HepG2 (cell line): ENCODE data around the gene STAMBPL1. TPM values are rescaled to one million over a fixed set of nuclear protein-coding genes. Genes with fewer than 3 reads are reported as not detected.

Source experiments
- ATAC-seq: fragments of 200-7000 bp; cut with Tn5 transposase; 3 replicates; pipeline ENCODE4 v1.9.1; 2020; ENCODE audit warnings: mild to moderate bottlenecking, moderate library complexity
- BruUV-seq: library from RNA; stranded (reverse); fragments of 400-500 nt; replicated peaks from 2 replicates; lab custom pipeline; 2021; lab: Mats Ljungman, UMichigan
- CTCF ChIA-PET: fragments of 300-600 bp; formaldehyde crosslinking; extraction: SDS; loops from one replicate; lab custom pipeline; 2021; ENCODE audit warnings: low total read pairs, inconsistent platforms, low intra/inter-chr PET ratio; lab: Yijun Ruan, JAX
- POLR2A ChIA-PET: fragments of 350-600 bp; sonication (Branson Sonifier 250); formaldehyde crosslinking; loops from one replicate; lab custom pipeline; 2020; ENCODE audit warnings: antibody characterized with exemption, inconsistent platforms; lab: Yijun Ruan, JAX
- DNase-seq: peaks from one replicate; pipeline ENCODE4 v3.0.0-alpha.2; 2015; ENCODE audit warnings: low spot score
- FAIRE-seq: peaks from 3 replicates; lab custom pipeline; 2011; peaks lifted over from hg19 to GRCh38; lab: Jason Lieb, UNC
- H2AFZ ChIP-seq: one replicate; pipeline ENCODE4 v1.6.1; 2011; ENCODE audit warnings: low read length, inconsistent platforms
- H3K27ac ChIP-seq: fragments of 300-600 bp; 3 replicates; pipeline ENCODE4 v1.8.0; 2011; ENCODE audit warnings: mixed run types, mild to moderate bottlenecking, mixed read lengths, low read length, inconsistent platforms; ENCODE audit not compliant: insufficient read depth; ENCODE audit errors: extremely low read length
- H3K27me3 ChIP-seq, 2 experiments: fragments of 200-600 bp in 1 of 2; 2 replicates in 1 of 2; 3 replicates in 1 of 2; pipeline versions ENCODE4 v1.6.0 to v1.8.0; 2011; ENCODE audit warnings: low read length in 2 of 2, mild to moderate bottlenecking in 2 of 2, moderate library complexity in 2 of 2, inconsistent platforms in 1 of 2; ENCODE audit not compliant: insufficient read depth in 2 of 2, control insufficient read depth in 1 of 2
- H3K36me3 ChIP-seq, 2 experiments: fragments of 200-600 bp in 1 of 2; replicated peaks in 1 of 2; 2 replicates in 1 of 2; 3 replicates in 1 of 2; pipeline versions ENCODE4 v1.5.1 to v1.8.0; 2011; ENCODE audit warnings: low read length in 2 of 2, inconsistent platforms in 1 of 2; ENCODE audit not compliant: insufficient read depth in 2 of 2, control insufficient read depth in 1 of 2
- H3K4me1 ChIP-seq: 2 replicates; pipeline ENCODE4 v1.5.1; 2012; ENCODE audit warnings: low read length, inconsistent platforms; ENCODE audit not compliant: insufficient read depth
- H3K4me2 ChIP-seq: 2 replicates; pipeline ENCODE4 v1.6.0; 2011; ENCODE audit warnings: low read depth, low read length, inconsistent platforms
- H3K4me3 ChIP-seq, 3 experiments: fragments of 200-600 bp in 1 of 3; sonication (generic), shearing (Covaris generic) in 1 of 3; replicated peaks in 1 of 3; 2 replicates each; pipeline ENCODE4 v1.5.1; 2011 to 2016; ENCODE audit warnings: low read length in 3 of 3, inconsistent platforms in 2 of 3, low read depth in 2 of 3, mild to moderate bottlenecking in 2 of 3, control low read depth in 1 of 3, mixed read lengths in 1 of 3; ENCODE audit not compliant: insufficient read depth in 1 of 3
- H3K79me2 ChIP-seq: one replicate; pipeline ENCODE4 v1.6.1; 2011; ENCODE audit warnings: low read length, inconsistent platforms; ENCODE audit not compliant: insufficient read depth
- H3K9ac ChIP-seq: 2 replicates; pipeline ENCODE4 v1.6.0; 2011; ENCODE audit warnings: mild to moderate bottlenecking, low read depth, low read length, inconsistent platforms; ENCODE audit not compliant: insufficient read depth
- H3K9me3 ChIP-seq: 2 replicates; pipeline ENCODE4 v1.5.1; 2012; ENCODE audit warnings: mild to moderate bottlenecking, low read length
- H4K20me1 ChIP-seq: 2 replicates; pipeline ENCODE4 v1.6.0; 2011; ENCODE audit warnings: inconsistent platforms, mild to moderate bottlenecking, low read length, moderate library complexity; ENCODE audit not compliant: insufficient read depth
- CC2D1A ChIP-seq: sonication (generic); formaldehyde crosslinking; IDR thresholded peaks from 2 replicates; pipeline ENCODE4 v1.8.1; 2023; ENCODE audit warnings: mild to moderate bottlenecking, missing genetic modification reagents
- MTA3 ChIP-seq: sonication (generic); formaldehyde crosslinking; IDR thresholded peaks from 2 replicates; pipeline ENCODE4 v1.4.0; 2020; ENCODE audit warnings: missing genetic modification reagents
- MZF1 ChIP-seq: sonication (generic); formaldehyde crosslinking; IDR thresholded peaks from 2 replicates; pipeline ENCODE4 v1.8.1; 2023; ENCODE audit warnings: mild to moderate bottlenecking, missing genetic modification reagents, borderline replicate concordance
- ZNF264 ChIP-seq: sonication (generic); formaldehyde crosslinking; IDR thresholded peaks from 2 replicates; pipeline ENCODE4 v1.4.0; 2020; ENCODE audit warnings: missing genetic modification reagents
- ZNF3 ChIP-seq: IDR thresholded peaks from 2 replicates; pipeline ENCODE4 v1.7.0; 2017; ENCODE audit warnings: inconsistent platforms
- ZNF616 ChIP-seq: sonication (generic); formaldehyde crosslinking; IDR thresholded peaks from 2 replicates; pipeline ENCODE4 v1.5.0; 2020; ENCODE audit warnings: low read depth, mild to moderate bottlenecking, missing genetic modification reagents
- WGBS: methylation state at CpG from one replicate; pipeline ENCODE4 v1.1.6; 2017; ENCODE audit warnings: low lambda C conversion rate; 5-methylcytosine and 5-hydroxymethylcytosine counted together
- in situ Hi-C: cut with HindIII; loops from 2 replicates; pipeline ENCODE4 v1.10.0; 2017; ENCODE audit warnings: low pct_unique_long_range_greater_than_20kb; ENCODE audit not compliant: extremely low pct_ligation_motif_present
- intact Hi-C: fragments of 100-400 bp; cut with micrococcal nuclease; formaldehyde crosslinking; loops from one replicate; pipeline ENCODE4 v1.10.0; 2022; ENCODE audit not compliant: unreplicated experiment
- polyA plus RNA-seq, 8 experiments: library from polyadenylated mRNA; depleted of rRNA in 3 of 8; stranded (reverse) in 7 of 8; unstranded in 1 of 8; fragments of >200 nt; fragmentation: Illumina TruSeq in 4 of 8; extraction: Trizol in 4 of 8; gene quantifications; 2 replicates each; pipeline versions ENCODE4 v1.2.1 to v1.2.3, GENCODE V29; 2011 to 2016; ENCODE audit warnings: low read depth in 4 of 8, missing spikeins in 1 of 8, mixed read lengths in 1 of 8; ENCODE audit not compliant: insufficient read depth in 1 of 8
- total RNA-seq, 5 experiments: library from RNA; depleted of rRNA; stranded (reverse); fragments of >200 nt; fragmentation: Illumina TruSeq; extraction: Trizol; gene quantifications; 2 replicates each; pipeline ENCODE4 v1.2.3, GENCODE V29; 2016; ENCODE audit warnings: low read depth in 1 of 5
- TF ChIP-seq, protein P1 (sequence below): sonication (generic); formaldehyde crosslinking; IDR thresholded peaks from 2 replicates; pipeline ENCODE4 v1.8.1; 2023; ENCODE audit warnings: missing genetic modification reagents, inconsistent platforms, borderline replicate concordance
- TF ChIP-seq, protein P2 (sequence below): sonication (generic); formaldehyde crosslinking; IDR thresholded peaks from 2 replicates; pipeline ENCODE4 v1.5.0; 2020; ENCODE audit warnings: missing genetic modification reagents, mild to moderate bottlenecking, borderline replicate concordance

The STAMBPL1 gene
- total and polyA plus RNA-seq, 2 of the 13 experiments (the other 11 are each of a cell fraction or from before 2014, with no cell fraction given) = 1.4 to 1.5 TPM

DNA sequence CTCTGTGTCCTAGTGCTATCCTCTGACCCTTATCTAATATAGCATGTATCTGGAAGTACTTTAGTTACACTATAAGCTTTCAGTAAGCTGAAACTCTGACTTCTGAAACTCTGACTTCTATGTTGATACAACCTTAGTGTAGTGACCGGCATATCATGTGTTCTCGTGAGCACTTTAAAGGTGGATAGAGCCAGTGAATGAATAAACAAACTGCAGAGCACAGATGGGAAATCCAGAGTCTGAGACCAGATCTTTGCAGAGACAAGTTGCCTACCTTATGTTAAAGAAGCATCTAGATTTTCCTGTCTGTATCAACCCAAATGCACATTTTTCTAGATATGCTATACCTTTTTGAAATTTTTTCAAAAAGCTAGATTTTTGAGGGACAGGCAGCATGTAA lies 69.0 kb downstream of the STAMBPL1 start:
- FAIRE-seq = no peak
- no peaks in the 10 kb centered on the region for H3K79me2 ChIP-seq
- POLR2A ChIA-PET = no interaction called here
- WGBS = 91% methylated on average over 2 of the region's 2 CpGs
- in situ Hi-C loops = no loop called here
- no peaks in the 10 kb centered on the region for H3K36me3 ChIP-seq
- no peak overlapping the region for H2AFZ ChIP-seq
- no peak overlapping the region for H3K4me3 ChIP-seq
- TF ChIP-seq ZNF616 (CRISPR knock-in tag) = no peak
- TF ChIP-seq MTA3 = no peak
- TF ChIP-seq MZF1 (CRISPR knock-in tag) = no peak
- TF ChIP-seq, protein P1, sequence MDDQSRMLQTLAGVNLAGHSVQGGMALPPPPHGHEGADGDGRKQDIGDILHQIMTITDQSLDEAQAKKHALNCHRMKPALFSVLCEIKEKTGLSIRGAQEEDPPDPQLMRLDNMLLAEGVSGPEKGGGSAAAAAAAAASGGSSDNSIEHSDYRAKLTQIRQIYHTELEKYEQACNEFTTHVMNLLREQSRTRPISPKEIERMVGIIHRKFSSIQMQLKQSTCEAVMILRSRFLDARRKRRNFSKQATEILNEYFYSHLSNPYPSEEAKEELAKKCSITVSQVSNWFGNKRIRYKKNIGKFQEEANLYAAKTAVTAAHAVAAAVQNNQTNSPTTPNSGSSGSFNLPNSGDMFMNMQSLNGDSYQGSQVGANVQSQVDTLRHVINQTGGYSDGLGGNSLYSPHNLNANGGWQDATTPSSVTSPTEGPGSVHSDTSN = no peak
- no peak for TF ChIP-seq CC2D1A
- TF ChIP-seq, protein P2, sequence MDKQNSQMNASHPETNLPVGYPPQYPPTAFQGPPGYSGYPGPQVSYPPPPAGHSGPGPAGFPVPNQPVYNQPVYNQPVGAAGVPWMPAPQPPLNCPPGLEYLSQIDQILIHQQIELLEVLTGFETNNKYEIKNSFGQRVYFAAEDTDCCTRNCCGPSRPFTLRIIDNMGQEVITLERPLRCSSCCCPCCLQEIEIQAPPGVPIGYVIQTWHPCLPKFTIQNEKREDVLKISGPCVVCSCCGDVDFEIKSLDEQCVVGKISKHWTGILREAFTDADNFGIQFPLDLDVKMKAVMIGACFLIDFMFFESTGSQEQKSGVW = no peak
- no peak for TF ChIP-seq ZNF264 (CRISPR knock-in tag)
- no peak for TF ChIP-seq ZNF3 (CRISPR knock-in tag)
- CTCF ChIA-PET = no interaction called here
- no peak overlapping the region for H3K9ac ChIP-seq
- H3K9me3 ChIP-seq = no peaks in the 10 kb centered on the region
- ATAC-seq = no peak
- no peak for DNase-seq
- intact Hi-C loops = no loop called here
- H3K27ac ChIP-seq = no peak overlapping the region
- no peaks in the 10 kb centered on the region for H4K20me1 ChIP-seq
- H3K27me3 ChIP-seq = no peaks in the 10 kb centered on the region
- H3K4me1 ChIP-seq = no peaks in the 10 kb centered on the region
- no peak overlapping the region for H3K4me2 ChIP-seq
- BruUV-seq = no TSS peak
